Keratinocyte (primary cell): ENCODE results near the gene OR10H5.

Experiments
- EZH2 ChIP-seq: IDR thresholded peaks from one replicate; pipeline ENCODE4 v1.6.1; 2012; ENCODE audit warnings: inconsistent platforms, mild to moderate bottlenecking, low read length, moderate library complexity
- TF ChIP-seq, protein P1 (sequence below), 3 experiments: IDR thresholded peaks in 1 of 3; conservative IDR thresholded peaks in 1 of 3; optimal IDR thresholded peaks in 1 of 3; 2 replicates in 2 of 3; 3 replicates in 1 of 3; pipeline versions ENCODE3 to v1.5.1; 2011; ENCODE audit warnings: low read length in 3 of 3, mild to moderate bottlenecking in 3 of 3, moderate library complexity in 2 of 3, control low read depth in 1 of 3, inconsistent platforms in 1 of 3; ENCODE audit not compliant: insufficient read depth in 2 of 3; ENCODE audit errors: extremely low read depth in 1 of 3

DNA sequence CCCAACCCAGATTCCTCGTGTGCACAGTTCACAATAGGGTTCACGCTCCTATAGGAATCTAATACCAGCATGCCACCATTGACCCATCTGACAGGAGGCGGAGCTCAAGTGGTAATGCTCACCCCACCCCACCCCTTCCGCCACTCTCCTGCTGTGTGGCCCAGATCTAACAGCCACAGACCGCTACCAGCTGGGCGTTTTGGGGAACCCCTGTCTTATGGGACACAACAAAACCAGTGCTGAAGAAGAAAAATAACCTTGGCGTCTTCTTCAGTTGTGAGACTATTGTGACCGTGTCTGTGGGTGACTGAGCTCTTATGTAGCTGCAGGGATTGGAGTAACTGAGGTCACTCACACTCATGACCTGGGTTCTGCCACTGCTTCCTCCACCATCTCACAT, 33.2 kb downstream of the OR10H5 start:
- TF ChIP-seq, protein P1, sequence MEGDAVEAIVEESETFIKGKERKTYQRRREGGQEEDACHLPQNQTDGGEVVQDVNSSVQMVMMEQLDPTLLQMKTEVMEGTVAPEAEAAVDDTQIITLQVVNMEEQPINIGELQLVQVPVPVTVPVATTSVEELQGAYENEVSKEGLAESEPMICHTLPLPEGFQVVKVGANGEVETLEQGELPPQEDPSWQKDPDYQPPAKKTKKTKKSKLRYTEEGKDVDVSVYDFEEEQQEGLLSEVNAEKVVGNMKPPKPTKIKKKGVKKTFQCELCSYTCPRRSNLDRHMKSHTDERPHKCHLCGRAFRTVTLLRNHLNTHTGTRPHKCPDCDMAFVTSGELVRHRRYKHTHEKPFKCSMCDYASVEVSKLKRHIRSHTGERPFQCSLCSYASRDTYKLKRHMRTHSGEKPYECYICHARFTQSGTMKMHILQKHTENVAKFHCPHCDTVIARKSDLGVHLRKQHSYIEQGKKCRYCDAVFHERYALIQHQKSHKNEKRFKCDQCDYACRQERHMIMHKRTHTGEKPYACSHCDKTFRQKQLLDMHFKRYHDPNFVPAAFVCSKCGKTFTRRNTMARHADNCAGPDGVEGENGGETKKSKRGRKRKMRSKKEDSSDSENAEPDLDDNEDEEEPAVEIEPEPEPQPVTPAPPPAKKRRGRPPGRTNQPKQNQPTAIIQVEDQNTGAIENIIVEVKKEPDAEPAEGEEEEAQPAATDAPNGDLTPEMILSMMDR (optimal IDR thresholded peaks at IDR 0.05 in 1 of 3, IDR thresholded peaks at IDR 0.05 in 1 of 3, conservative IDR thresholded peaks at IDR 0.05 in 1 of 3; ENCODE audit: extremely low read depth in 1 of 3, insufficient read depth in 2 of 3, low read length in 3 of 3) = no peak
- no peak for TF ChIP-seq EZH2
